ENCODE data around the gene RNF181.
A peak's percentile ranks its signal among the peaks of the same experiment; 100 is the strongest.

The RNF181 gene

DNA sequence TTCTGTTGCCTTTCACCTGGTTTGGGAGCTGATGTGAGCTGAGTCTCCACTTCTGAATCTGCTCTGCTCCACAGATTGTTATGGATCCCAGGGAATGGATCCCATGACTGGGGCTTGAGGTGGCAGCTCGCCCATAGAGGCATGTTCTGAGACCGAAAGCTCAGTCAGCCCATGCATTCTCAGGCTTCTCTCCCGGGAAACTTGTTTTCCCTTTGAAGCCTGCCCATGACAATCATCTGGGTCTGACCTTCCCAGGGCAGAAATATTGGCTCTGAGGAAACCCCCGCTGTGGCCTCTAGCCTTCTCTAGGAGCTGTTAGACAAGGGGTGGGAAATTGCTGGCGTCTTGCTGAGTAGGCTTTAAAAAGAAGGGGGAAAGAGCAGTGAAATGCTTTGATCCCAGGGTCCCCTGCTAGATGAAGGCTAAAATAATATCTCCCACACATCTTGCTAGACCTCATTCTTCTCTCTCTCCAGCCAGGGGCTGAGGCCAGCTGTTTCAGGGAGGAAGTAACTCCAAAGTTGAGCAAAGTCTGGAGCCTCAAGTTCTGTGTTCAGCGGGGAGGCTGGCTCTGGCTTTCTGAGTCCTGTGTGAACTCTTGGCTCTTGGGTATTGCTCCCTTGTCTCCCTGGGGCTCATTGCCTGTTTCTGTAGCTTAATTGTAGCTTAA is 16.1 kb upstream of the RNF181 start:
- no peaks in the 10 kb centered on the region for H3K9me3 Mint-ChIP-seq
- H3K4me1 Mint-ChIP-seq = peaks cover 46% of the 10 kb centered on the region
- peak overlapping the region; percentile 94 for H3K27ac Mint-ChIP-seq (ENCODE audit: low read depth)
- H3K36me3 Mint-ChIP-seq (ENCODE audit: insufficient read depth) = peaks cover 31% of the 10 kb centered on the region
- DNase-seq (ENCODE audit: low spot score in 2 of 2) (no peak), ATAC-seq (replicated peaks; ENCODE audit: extremely low read depth, poor library complexity, severe bottlenecking) (no peak)
- no peaks in the 10 kb centered on the region for H3K27me3 Mint-ChIP-seq
- H3K4me3 Mint-ChIP-seq = peak overlapping the region; percentile 95

DNA sequence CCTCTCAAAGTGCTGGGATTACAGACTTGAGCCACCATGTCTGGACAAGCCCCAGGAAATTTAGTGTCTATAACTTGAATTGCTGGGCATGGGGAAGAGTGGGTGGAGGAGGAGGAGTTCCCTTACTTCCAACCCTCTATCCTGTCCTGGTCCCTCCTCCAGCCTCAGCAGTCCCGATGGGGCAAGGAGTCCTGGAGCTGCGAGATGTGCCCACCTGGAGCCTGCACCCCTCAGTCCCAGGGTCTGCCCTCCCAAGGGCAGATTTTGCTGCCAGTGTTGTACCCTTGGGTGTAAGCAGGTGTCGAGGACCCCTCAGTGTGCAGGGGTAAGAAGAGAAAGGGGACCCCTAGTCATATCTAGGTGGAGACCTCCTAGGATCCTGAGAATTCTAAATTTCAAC is 15.3 kb upstream of the RNF181 start:
- Mint-ChIP-seq H3K36me3 (ENCODE audit: insufficient read depth) (peaks cover 33% of the 10 kb centered on the region), H3K9me3 (no peaks in the 10 kb centered on the region), H3K4me1 (peaks cover 52% of the 10 kb centered on the region), H3K27me3 (no peaks in the 10 kb centered on the region), H3K27ac (ENCODE audit: low read depth) (peak overlapping the region; percentile 44), H3K4me3 (peak overlapping the region; percentile 95)
- DNase-seq (ENCODE audit: low spot score in 2 of 2) (no peak), ATAC-seq (replicated peaks; ENCODE audit: extremely low read depth, poor library complexity, severe bottlenecking) (no peak)

DNA sequence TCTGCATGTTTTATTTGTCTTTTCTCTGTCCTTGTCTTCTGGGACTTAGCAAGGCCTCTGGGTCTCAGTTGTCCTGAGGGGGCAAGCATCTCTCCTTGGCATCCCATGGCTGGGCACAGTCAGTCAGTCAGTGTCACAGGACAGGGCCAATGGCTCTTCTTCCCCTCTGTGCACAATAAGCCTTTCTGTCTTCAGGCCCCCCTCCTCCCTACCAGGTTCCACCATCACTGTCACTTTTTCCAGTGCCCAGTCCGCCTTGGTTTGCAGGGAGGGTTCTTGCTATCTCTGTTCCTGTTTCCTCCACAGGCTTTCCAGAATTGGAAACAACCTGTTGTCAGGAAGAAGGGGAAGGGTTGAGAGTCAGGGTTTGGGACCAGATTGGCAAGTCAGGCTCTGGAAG is 13.1 kb upstream of the RNF181 start:
- H3K4me1 Mint-ChIP-seq = peaks cover 58% of the 10 kb centered on the region
- peak overlapping the region; percentile 31 for H3K4me3 Mint-ChIP-seq
- H3K27me3 Mint-ChIP-seq = no peaks in the 10 kb centered on the region
- no peak for ATAC-seq (replicated peaks; ENCODE audit: extremely low read depth, poor library complexity, severe bottlenecking)
- no peaks in the 10 kb centered on the region for H3K9me3 Mint-ChIP-seq
- peaks cover 33% of the 10 kb centered on the region for H3K36me3 Mint-ChIP-seq (ENCODE audit: insufficient read depth)
- DNase-seq (ENCODE audit: low spot score in 2 of 2) = no peak
- peak overlapping the region; percentile 48 for H3K27ac Mint-ChIP-seq (ENCODE audit: low read depth)

DNA sequence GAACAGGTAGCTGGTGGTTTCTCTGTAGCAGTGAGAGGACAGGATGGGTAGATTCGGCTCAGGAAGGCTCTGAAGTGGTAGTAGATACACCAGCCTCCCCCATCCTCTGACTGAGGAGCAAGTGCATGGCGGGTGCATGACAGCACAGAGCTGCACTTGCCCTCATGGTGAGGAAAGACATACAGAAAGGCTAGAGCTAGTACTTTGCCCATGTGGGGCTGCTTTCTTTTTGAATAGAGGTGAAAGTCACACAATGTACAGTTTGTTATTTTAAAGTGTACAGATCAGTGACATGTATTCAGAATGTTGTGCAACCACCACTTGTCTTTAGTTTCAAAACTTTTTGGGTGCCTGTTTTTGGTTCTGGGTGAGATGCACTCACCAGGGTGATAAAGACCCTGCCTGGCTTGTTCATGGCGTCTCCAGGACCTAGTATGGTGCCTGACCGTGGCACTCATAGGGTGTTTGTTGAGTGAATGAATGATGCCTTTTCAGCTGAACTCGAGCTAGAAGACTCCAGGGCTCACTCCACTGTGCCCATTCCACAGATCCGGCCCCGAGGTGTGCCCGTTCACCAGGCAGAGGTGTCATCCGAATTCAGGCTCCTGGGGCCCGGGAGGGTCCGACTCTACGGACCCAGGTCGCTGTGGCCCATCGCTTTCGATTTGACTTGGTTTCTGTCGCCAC is 11.7 kb upstream of the RNF181 start:
- DNase-seq (ENCODE audit: low spot score in 2 of 2) (no peak), ATAC-seq (replicated peaks; ENCODE audit: extremely low read depth, poor library complexity, severe bottlenecking) (peak; percentile 50)
- Mint-ChIP-seq H3K27ac (ENCODE audit: low read depth) (peak overlapping the region; percentile 74), H3K4me3 (peak overlapping the region; percentile 80), H3K36me3 (ENCODE audit: insufficient read depth) (peaks cover 28% of the 10 kb centered on the region), H3K9me3 (no peaks in the 10 kb centered on the region), H3K27me3 (no peaks in the 10 kb centered on the region), H3K4me1 (peaks cover 60% of the 10 kb centered on the region)

DNA sequence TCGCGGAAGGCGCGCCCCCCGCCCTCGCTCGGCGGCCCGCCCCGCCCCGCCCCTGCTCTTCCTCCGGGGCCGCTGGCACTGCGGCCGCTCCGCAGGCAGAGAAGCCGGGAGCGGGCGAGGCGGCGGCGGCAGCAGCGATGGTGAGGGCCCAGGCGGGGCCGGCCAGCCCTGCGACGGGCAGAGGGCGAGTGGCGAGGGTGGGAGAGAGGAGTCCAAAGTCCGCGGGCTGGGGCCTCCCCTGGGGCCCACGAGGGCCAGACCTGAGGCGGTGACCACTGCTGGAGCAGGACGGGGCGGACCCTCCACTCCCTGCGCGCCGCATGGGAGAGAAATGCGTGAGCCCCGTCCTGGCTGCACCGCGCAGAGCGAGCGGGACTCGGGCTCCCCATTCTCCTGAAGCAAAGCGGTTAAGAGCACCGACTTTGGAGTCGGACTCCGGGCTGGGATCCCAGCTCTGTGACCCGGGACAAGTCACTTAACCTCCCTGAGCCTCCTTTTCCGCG is 11.1 kb upstream of the RNF181 start, which contains the start of gene VAMP5:
TSS of gene VAMP5 (plus strand) at position 78 of the 503 bp plus-strand sequence. CDS start at position 138, 60 bp downstream.
- DNase-seq (ENCODE audit: low spot score in 2 of 2) (no peak), ATAC-seq (replicated peaks; ENCODE audit: extremely low read depth, poor library complexity, severe bottlenecking) (peak; percentile 55)
- Mint-ChIP-seq H3K27ac (ENCODE audit: low read depth) (peak within 1 kb of the TSS; percentile 93), H3K27me3 (no peaks in the 10 kb centered on the region), H3K4me3 (peak within 1 kb of the TSS; percentile 80), H3K36me3 (ENCODE audit: insufficient read depth) (peaks cover 26% of the 10 kb centered on the region), H3K9me3 (no peaks in the 10 kb centered on the region), H3K4me1 (peaks cover 57% of the 10 kb centered on the region)

DNA sequence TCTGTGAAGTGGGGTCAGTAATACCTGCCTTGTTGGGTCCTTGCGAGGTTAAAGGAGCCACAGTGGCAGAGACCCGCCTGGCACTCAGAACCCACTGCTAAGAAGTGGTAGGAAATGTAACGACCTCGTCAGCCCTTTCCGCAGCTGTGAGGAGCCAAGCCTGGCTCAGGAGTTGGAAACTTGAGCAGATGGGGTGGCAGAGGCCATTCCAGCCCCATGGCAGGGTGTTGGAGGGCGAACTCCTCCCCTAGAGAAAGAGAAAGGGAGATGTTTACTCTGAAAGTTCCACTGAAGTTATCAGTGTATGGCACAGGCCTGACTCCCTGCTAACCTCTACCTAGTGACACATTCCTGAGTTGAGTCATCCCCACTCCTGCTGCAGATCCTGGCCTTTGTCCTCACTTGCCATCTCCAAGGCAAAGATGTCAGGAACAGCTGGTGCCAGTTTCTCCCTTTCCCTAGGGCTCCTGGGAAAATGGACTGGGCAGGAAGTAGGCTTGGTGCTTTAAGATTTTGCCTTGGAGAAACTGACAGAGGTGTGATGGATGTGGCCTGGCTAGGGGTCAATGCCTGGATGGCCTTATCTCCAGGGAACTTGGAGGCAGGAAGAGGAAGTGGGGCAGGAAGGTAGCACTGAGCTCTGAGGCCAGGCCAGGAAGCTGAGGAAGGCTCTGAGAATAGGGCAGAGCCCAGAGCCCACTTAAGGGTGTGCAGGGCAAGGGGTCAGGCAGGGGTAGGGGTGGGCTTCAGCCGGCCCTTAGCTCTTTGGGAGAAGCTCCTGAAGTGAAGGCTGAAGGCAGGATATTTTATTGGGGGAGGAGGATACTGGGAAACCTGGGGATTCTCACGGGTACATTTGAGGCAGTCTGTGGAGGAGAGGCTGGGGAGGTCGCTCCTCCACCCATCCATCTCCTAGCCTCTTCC is 10.4 kb upstream of the RNF181 start:
- Mint-ChIP-seq H3K27ac (ENCODE audit: low read depth) (peak overlapping the region; percentile 93), H3K36me3 (ENCODE audit: insufficient read depth) (peaks cover 25% of the 10 kb centered on the region), H3K27me3 (no peaks in the 10 kb centered on the region), H3K9me3 (no peaks in the 10 kb centered on the region), H3K4me1 (peaks cover 54% of the 10 kb centered on the region), H3K4me3 (peak overlapping the region; percentile 80)
- DNase-seq (ENCODE audit: low spot score in 2 of 2) (no peak), ATAC-seq (replicated peaks; ENCODE audit: extremely low read depth, poor library complexity, severe bottlenecking) (peak; percentile 50)

DNA sequence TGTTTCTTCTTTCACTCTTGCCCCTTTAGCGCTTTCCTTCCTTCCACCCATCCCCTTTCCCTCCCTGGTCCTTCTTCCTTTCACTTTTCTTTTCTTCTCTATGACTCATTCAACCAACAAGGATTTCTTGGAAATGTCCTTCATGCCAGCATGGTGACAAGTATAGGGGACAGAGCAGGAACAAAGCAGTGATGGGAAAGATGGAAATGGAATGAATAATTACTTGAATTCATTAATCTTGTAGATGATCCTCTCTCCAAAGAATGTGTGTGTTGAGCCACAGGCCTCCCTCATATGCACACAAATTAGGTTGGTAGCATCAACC is 9.8 kb upstream of the RNF181 start:
- H3K27ac Mint-ChIP-seq (ENCODE audit: low read depth) = peak overlapping the region; percentile 93
- H3K27me3 Mint-ChIP-seq = no peaks in the 10 kb centered on the region
- peak overlapping the region; percentile 80 for H3K4me3 Mint-ChIP-seq
- peaks cover 19% of the 10 kb centered on the region for H3K36me3 Mint-ChIP-seq (ENCODE audit: insufficient read depth)
- H3K9me3 Mint-ChIP-seq = no peaks in the 10 kb centered on the region
- ATAC-seq (replicated peaks; ENCODE audit: extremely low read depth, poor library complexity, severe bottlenecking) = no peak
- peaks cover 56% of the 10 kb centered on the region for H3K4me1 Mint-ChIP-seq
- no peak for DNase-seq (ENCODE audit: low spot score in 2 of 2)

DNA sequence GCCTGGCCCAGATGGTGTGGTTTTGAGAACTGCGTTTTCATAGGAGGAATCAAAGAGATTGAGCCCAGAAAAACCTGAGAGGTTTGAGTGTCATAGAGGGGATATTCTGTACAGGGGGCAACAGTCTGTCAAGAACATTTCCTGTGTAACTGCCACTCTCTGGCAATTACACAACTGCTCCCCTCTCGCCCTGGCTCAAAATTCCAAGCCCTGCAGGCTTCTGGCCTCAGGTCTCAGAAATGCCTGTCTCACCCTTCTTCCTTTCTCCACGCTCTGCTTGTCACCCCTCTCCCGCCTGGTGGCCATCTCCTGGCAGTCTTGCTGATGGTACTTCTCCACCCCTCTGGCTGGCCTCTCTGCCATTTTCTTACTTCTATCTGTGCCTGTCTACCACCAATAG is 7.3 kb upstream of the RNF181 start:
- ATAC-seq (replicated peaks; ENCODE audit: extremely low read depth, poor library complexity, severe bottlenecking) = no peak

DNA sequence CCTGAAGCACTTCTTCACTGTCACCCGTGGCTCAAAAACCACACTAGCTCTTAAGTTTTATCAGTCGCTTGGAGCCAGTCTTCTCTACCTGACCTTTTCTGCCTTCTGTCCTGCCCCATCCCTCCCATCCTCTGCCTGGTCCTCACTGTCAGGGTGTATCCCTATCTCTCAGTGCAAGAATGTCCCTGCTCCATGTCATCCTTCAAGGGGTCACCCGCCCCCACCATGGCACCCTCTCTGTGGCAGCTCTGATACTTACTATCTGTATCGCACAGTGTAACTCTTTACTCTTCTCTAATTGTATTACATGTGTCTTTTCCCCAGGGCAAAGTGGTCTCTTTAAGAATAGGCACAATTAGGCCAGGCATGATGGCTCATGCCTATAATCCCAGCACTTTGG is 6.9 kb upstream of the RNF181 start:
- peaks cover 4% of the 10 kb centered on the region for H3K36me3 Mint-ChIP-seq (ENCODE audit: insufficient read depth)
- H3K4me1 Mint-ChIP-seq = peaks cover 45% of the 10 kb centered on the region
- no peaks in the 10 kb centered on the region for H3K9me3 Mint-ChIP-seq
- peak overlapping the region; percentile 39 for H3K27ac Mint-ChIP-seq (ENCODE audit: low read depth)
- no peak overlapping the region for H3K4me3 Mint-ChIP-seq
- DNase-seq (ENCODE audit: low spot score in 2 of 2) = no peak
- no peak for ATAC-seq (replicated peaks; ENCODE audit: extremely low read depth, poor library complexity, severe bottlenecking)
- no peaks in the 10 kb centered on the region for H3K27me3 Mint-ChIP-seq

More for the DNA sequence above, 7.3 kb upstream of the RNF181 start:
- Mint-ChIP-seq H3K27me3 (no peaks in the 10 kb centered on the region), H3K36me3 (ENCODE audit: insufficient read depth) (peaks cover 4% of the 10 kb centered on the region), H3K4me3 (no peak overlapping the region), H3K9me3 (no peaks in the 10 kb centered on the region), H3K4me1 (peaks cover 48% of the 10 kb centered on the region), H3K27ac (ENCODE audit: low read depth) (peak overlapping the region; percentile 39)
- DNase-seq (ENCODE audit: low spot score in 2 of 2) = no peak

DNA sequence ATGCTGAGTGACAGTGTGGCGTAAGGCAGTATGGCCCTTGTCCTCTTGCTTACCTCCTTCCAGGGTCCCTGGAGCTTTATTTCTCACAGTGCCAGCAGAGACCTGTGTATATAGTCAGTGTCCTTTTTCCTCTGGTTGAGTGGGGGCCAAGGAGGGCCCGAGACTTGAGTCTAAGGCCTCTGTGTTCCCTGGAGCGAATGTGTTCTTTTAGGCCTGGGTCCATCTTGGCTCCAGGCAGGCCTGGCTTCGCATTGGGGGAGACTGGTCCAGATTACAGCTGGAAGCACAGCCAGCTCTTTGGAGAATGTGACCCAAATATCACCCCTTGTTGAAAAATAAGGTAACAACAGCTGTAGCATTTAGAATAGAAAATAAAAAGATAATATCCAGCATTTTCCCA is 6.4 kb upstream of the RNF181 start:
- Mint-ChIP-seq H3K27me3 (no peaks in the 10 kb centered on the region), H3K4me3 (no peak overlapping the region), H3K9me3 (no peaks in the 10 kb centered on the region), H3K27ac (ENCODE audit: low read depth) (peak overlapping the region; percentile 39), H3K36me3 (ENCODE audit: insufficient read depth) (peaks cover 4% of the 10 kb centered on the region), H3K4me1 (peaks cover 47% of the 10 kb centered on the region)
- DNase-seq (ENCODE audit: low spot score in 2 of 2) (no peak), ATAC-seq (replicated peaks; ENCODE audit: extremely low read depth, poor library complexity, severe bottlenecking) (no peak)

DNA sequence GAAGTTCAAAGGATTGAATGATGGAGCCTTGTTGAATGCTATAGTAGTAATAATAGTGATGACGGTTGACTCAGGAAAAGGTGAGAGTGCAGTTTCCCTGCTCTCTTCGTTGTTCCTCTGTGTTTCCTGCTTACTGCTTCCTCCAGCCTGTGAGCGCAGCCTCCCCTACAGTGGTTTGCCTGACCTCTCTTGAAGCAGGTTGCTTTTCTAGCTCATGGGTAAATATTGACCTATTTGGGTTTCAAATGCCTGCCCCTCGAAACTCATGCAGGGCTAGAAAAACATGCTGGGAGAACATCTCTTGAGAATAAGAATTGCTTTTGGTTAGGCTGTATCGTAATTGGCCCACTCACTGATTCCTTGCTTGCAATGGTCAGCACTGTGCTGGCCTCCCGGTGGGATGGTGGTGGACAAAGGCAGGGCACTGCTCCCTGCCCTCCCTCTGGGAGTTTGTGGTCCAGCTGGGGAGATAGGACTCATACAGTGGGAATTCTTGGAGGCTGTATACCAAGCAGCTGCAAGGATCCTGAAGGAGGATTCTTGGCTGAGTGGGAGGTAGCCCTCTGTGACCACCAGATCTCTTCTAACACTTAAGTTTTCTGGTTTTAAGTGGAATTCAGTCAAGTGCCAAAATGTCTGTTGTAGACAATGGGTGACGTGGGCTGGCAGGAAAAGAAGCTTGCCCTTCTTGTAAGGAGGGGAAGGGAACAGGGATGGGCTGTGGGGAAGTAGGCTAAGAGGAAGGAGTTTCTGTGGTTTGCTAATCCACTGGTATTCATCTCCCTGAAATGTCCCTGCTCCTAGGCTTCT is 5.4 kb upstream of the RNF181 start:
- ATAC-seq (replicated peaks; ENCODE audit: extremely low read depth, poor library complexity, severe bottlenecking) = no peak
- Mint-ChIP-seq H3K27me3 (no peaks in the 10 kb centered on the region), H3K9me3 (no peaks in the 10 kb centered on the region), H3K4me1 (peaks cover 51% of the 10 kb centered on the region), H3K36me3 (ENCODE audit: insufficient read depth) (peaks cover 2% of the 10 kb centered on the region), H3K4me3 (no peak overlapping the region), H3K27ac (ENCODE audit: low read depth) (no peak overlapping the region)
- no peak for DNase-seq (ENCODE audit: low spot score in 2 of 2)

DNA sequence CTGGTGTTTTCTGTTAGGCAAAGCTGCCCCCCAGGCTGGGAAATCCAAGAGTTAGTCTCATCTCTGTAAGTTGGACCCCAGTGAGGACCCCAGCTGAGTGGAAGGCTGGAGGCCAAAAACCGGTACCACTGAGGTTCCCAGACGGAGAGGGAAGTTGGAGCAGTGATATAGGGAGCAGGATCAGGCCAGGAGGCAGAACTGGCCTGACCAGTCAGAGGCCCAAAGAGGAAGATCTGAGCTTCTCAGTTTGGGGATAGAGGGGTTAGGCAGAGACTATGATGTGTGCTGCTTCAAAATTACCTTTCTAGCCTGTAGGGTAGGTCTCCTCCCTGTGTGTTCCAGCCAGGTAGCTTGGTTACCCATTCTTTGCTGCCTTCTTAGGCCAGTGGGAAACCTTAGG is 4.6 kb upstream of the RNF181 start:
- peaks cover 7% of the 10 kb centered on the region for H3K36me3 Mint-ChIP-seq (ENCODE audit: insufficient read depth)
- no peak overlapping the region for H3K27ac Mint-ChIP-seq (ENCODE audit: low read depth)
- DNase-seq (ENCODE audit: low spot score in 2 of 2) (no peak), ATAC-seq (replicated peaks; ENCODE audit: extremely low read depth, poor library complexity, severe bottlenecking) (no peak)
- H3K4me1 Mint-ChIP-seq = peaks cover 51% of the 10 kb centered on the region
- H3K9me3 Mint-ChIP-seq = no peaks in the 10 kb centered on the region
- no peaks in the 10 kb centered on the region for H3K27me3 Mint-ChIP-seq
- H3K4me3 Mint-ChIP-seq = no peak overlapping the region

Measured in central memory CD8-positive, alpha-beta T cell (primary cell).